Measurements from ENCODE around the gene ADARB2. TPM values are rescaled to one million over a fixed set of nuclear protein-coding genes. Genes with fewer than 3 reads are reported as not detected.

Gene ADARB2
- total RNA-seq, 1 experiment from 2014 or later, result not detected

GRCh38 chr10:1158066-1158465 is 579.3 kb downstream of the ADARB2 start:
- no TSS peak for BruUV-seq (replicated peaks)

GRCh38 chr10:1157615-1157933 is 579.8 kb downstream of the ADARB2 start:
- H3K27ac Mint-ChIP-seq (ENCODE audit: unreplicated experiment), result no peak overlapping the region
- CTCF ChIA-PET, result no interaction called here
- H3K27me3 Mint-ChIP-seq (ENCODE audit: unreplicated experiment), result peaks cover 45% of the 10 kb centered on the region
- no peak for DNase-seq
- BruUV-seq (replicated peaks), result no TSS peak
- H3K4me3 Mint-ChIP-seq (ENCODE audit: low read depth, unreplicated experiment), result no peak overlapping the region
- intact Hi-C loops (cut with micrococcal nuclease; ENCODE audit: unreplicated experiment), result no loop called here
- no peaks in the 10 kb centered on the region for H3K9me3 Mint-ChIP-seq (ENCODE audit: low read depth, unreplicated experiment)
- no peak for TF ChIP-seq CTCF (IDR thresholded peaks at IDR 0.05; ENCODE audit: unreplicated experiment)
- H3K36me3 Mint-ChIP-seq (ENCODE audit: insufficient read depth, unreplicated experiment), result no peaks in the 10 kb centered on the region
- no peaks in the 10 kb centered on the region for H3K4me1 Mint-ChIP-seq (ENCODE audit: low read depth, unreplicated experiment)

More at GRCh38 chr10:1158066-1158465, 579.3 kb downstream of the ADARB2 start:
- Mint-ChIP-seq H3K4me1 (ENCODE audit: low read depth, unreplicated experiment) (no peaks in the 10 kb centered on the region), H3K27me3 (ENCODE audit: unreplicated experiment) (peaks cover 49% of the 10 kb centered on the region), H3K36me3 (ENCODE audit: insufficient read depth, unreplicated experiment) (no peaks in the 10 kb centered on the region), H3K4me3 (ENCODE audit: low read depth, unreplicated experiment) (no peak overlapping the region), H3K9me3 (ENCODE audit: low read depth, unreplicated experiment) (no peaks in the 10 kb centered on the region), H3K27ac (ENCODE audit: unreplicated experiment) (no peak overlapping the region)
- CTCF ChIA-PET, result no interaction called here
- intact Hi-C loops (cut with micrococcal nuclease; ENCODE audit: unreplicated experiment), result no loop called here
- DNase-seq, result no peak
- no peak for TF ChIP-seq CTCF (IDR thresholded peaks at IDR 0.05; ENCODE audit: unreplicated experiment)

GRCh38 chr10:1156921-1157614 is 580.3 kb downstream of the ADARB2 start:
- no TSS peak for BruUV-seq (replicated peaks)
- no peak for TF ChIP-seq CTCF (IDR thresholded peaks at IDR 0.05; ENCODE audit: unreplicated experiment)
- Mint-ChIP-seq H3K9me3 (ENCODE audit: low read depth, unreplicated experiment) (no peaks in the 10 kb centered on the region), H3K36me3 (ENCODE audit: insufficient read depth, unreplicated experiment) (no peaks in the 10 kb centered on the region), H3K27me3 (ENCODE audit: unreplicated experiment) (peaks cover 40% of the 10 kb centered on the region), H3K27ac (ENCODE audit: unreplicated experiment) (no peak overlapping the region), H3K4me1 (ENCODE audit: low read depth, unreplicated experiment) (peaks cover under 1% of the 10 kb centered on the region), H3K4me3 (ENCODE audit: low read depth, unreplicated experiment) (no peak overlapping the region)
- CTCF ChIA-PET, result no interaction called here
- intact Hi-C loops (cut with micrococcal nuclease; ENCODE audit: unreplicated experiment), result no loop called here
- DNase-seq, result no peak

- Mint-ChIP-seq H3K9me3 (ENCODE audit: low read depth, unreplicated experiment) (no peaks in the 10 kb centered on the region), H3K27ac (ENCODE audit: unreplicated experiment) (no peak overlapping the region), H3K36me3 (ENCODE audit: insufficient read depth, unreplicated experiment) (no peaks in the 10 kb centered on the region), H3K27me3 (ENCODE audit: unreplicated experiment) (peaks cover 40% of the 10 kb centered on the region), H3K4me1 (ENCODE audit: low read depth, unreplicated experiment) (peaks cover 6% of the 10 kb centered on the region), H3K4me3 (ENCODE audit: low read depth, unreplicated experiment) (no peak overlapping the region)
- no TSS peak for BruUV-seq (replicated peaks)
- no peak for TF ChIP-seq CTCF (IDR thresholded peaks at IDR 0.05; ENCODE audit: unreplicated experiment)
- CTCF ChIA-PET, result no interaction called here
- no peak for DNase-seq
- intact Hi-C loops (cut with micrococcal nuclease; ENCODE audit: unreplicated experiment), result no loop called here
Observed at GRCh38 chr10:1156616-1156886, 580.8 kb downstream of the ADARB2 start.

Measured in Calu3 (cell line).